ENCODE data around the gene UPK3A. TPM values are rescaled to one million over a fixed set of nuclear protein-coding genes. Genes with fewer than 3 reads are reported as not detected.

UPK3A gene
- total RNA-seq, 1 donor from 2014 or later, result not detected

DNA sequence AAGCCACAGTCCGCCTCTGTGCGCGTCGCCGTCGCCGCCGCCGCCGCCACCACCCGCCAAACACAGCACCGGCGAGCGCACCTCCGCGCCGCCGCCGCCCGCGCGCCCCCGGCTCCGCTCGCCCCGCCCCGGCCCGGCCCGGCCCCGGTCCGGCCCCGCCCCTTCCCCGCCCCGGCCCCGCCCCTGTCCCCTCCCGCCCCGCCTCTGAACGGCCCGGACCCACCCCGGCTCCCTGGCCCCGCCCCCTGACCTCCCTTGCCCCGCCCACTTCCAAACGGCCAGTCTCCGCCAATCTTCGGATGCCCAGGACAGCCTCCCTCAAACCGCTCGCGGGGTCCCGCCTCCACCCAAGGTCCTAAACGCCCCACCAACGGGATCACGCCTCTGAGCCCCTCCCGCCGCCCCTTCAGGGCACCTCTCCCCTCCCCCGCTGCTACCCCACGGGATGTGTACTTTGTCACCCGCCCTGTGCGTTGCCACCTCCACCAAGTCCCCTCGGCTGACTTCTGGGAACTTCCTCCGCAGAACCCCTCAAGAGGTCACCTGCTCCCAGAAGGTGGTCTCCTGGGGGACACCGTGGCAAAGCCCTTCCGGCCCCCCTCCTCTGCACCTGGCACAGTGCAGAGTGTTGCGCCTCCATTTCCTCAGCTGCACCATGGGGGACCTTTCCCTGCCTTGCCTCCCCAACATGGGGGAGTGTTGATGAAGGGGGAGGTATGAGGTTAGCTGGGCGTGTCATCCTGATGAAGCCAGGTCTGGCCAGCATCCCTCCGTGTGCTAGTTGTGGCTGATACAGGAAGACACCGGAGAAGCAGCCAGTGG, 43.7 kb upstream of the UPK3A start, which contains the start of gene KIAA0930:
TSS of gene KIAA0930 (minus strand) at position 85 of the 822 bp plus-strand sequence. CDS start 191 bp downstream, outside the sequence.
- TF ChIP-seq, protein P1, sequence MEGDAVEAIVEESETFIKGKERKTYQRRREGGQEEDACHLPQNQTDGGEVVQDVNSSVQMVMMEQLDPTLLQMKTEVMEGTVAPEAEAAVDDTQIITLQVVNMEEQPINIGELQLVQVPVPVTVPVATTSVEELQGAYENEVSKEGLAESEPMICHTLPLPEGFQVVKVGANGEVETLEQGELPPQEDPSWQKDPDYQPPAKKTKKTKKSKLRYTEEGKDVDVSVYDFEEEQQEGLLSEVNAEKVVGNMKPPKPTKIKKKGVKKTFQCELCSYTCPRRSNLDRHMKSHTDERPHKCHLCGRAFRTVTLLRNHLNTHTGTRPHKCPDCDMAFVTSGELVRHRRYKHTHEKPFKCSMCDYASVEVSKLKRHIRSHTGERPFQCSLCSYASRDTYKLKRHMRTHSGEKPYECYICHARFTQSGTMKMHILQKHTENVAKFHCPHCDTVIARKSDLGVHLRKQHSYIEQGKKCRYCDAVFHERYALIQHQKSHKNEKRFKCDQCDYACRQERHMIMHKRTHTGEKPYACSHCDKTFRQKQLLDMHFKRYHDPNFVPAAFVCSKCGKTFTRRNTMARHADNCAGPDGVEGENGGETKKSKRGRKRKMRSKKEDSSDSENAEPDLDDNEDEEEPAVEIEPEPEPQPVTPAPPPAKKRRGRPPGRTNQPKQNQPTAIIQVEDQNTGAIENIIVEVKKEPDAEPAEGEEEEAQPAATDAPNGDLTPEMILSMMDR (IDR thresholded peaks at IDR 0.05; ENCODE audit: unreplicated experiment), result no peak
- Mint-ChIP-seq H3K9me3 (ENCODE audit: unreplicated experiment) (no peaks in the 10 kb centered on the region), H3K27ac (ENCODE audit: unreplicated experiment) (no peak within 1 kb of the TSS), H3K4me3 (ENCODE audit: unreplicated experiment) (peak within 1 kb of the TSS; percentile 93), H3K4me1 (ENCODE audit: unreplicated experiment) (peaks cover 4% of the 10 kb centered on the region), H3K27me3 (ENCODE audit: unreplicated experiment) (peaks cover 2% of the 10 kb centered on the region), H3K36me3 (ENCODE audit: low read depth, unreplicated experiment) (no peaks in the 10 kb centered on the region)
- DNase-seq (ENCODE audit: low spot score), result peak; percentile 78

DNA sequence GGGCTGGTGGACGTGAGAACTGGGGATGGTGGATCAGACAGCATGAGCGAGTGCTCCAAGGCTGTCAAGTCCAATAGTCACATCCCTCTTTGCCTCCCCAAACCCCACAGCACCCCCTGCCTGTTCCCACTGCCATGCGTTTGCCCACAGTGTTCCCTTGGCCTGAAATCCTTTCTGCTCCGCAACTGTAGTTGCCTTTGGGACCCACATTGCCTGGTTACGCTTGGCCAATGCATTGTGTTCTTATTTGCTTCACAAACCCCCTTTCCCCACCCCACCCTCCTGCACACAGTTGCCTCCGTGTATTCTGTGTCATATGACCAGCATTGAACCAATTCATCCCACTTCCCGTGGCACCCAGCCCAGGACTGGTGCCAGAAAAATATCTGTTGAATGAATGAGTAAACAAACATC, 42.0 kb upstream of the UPK3A start:
- no peak overlapping the region for H3K4me3 Mint-ChIP-seq (ENCODE audit: unreplicated experiment)
- TF ChIP-seq, protein P1 (IDR thresholded peaks at IDR 0.05; ENCODE audit: unreplicated experiment), result no peak
- no peaks in the 10 kb centered on the region for H3K36me3 Mint-ChIP-seq (ENCODE audit: low read depth, unreplicated experiment)
- no peak overlapping the region for H3K27ac Mint-ChIP-seq (ENCODE audit: unreplicated experiment)
- no peak for DNase-seq (ENCODE audit: low spot score)
- no peaks in the 10 kb centered on the region for H3K9me3 Mint-ChIP-seq (ENCODE audit: unreplicated experiment)
- peaks cover 2% of the 10 kb centered on the region for H3K27me3 Mint-ChIP-seq (ENCODE audit: unreplicated experiment)
- H3K4me1 Mint-ChIP-seq (ENCODE audit: unreplicated experiment), result peaks cover 4% of the 10 kb centered on the region

DNA sequence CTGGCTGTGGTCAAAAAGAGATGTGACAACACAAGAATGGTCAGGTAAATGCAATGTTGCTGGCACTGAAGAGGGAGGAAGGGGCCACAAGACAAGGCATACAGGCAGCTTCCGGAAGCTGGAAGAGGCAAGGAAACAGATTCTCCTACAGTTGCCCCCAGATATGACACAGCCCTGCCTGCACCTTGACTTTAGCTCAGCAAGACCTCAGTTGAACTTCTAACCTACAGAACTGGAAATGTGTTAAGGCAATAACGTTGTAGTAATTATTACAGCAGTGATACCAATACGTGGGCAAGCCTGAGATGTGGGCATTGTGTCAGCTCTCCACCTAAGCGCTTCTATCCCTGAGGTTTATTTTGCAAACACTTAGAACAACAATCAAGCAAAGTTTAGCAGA, 39.8 kb upstream of the UPK3A start:
- DNase-seq (ENCODE audit: low spot score), result no peak
- no peak overlapping the region for H3K27ac Mint-ChIP-seq (ENCODE audit: unreplicated experiment)
- no peaks in the 10 kb centered on the region for H3K27me3 Mint-ChIP-seq (ENCODE audit: unreplicated experiment)
- no peaks in the 10 kb centered on the region for H3K9me3 Mint-ChIP-seq (ENCODE audit: unreplicated experiment)
- no peaks in the 10 kb centered on the region for H3K36me3 Mint-ChIP-seq (ENCODE audit: low read depth, unreplicated experiment)
- TF ChIP-seq, protein P1 (IDR thresholded peaks at IDR 0.05; ENCODE audit: unreplicated experiment), result no peak
- H3K4me3 Mint-ChIP-seq (ENCODE audit: unreplicated experiment), result no peak overlapping the region
- peaks cover 4% of the 10 kb centered on the region for H3K4me1 Mint-ChIP-seq (ENCODE audit: unreplicated experiment)

DNA sequence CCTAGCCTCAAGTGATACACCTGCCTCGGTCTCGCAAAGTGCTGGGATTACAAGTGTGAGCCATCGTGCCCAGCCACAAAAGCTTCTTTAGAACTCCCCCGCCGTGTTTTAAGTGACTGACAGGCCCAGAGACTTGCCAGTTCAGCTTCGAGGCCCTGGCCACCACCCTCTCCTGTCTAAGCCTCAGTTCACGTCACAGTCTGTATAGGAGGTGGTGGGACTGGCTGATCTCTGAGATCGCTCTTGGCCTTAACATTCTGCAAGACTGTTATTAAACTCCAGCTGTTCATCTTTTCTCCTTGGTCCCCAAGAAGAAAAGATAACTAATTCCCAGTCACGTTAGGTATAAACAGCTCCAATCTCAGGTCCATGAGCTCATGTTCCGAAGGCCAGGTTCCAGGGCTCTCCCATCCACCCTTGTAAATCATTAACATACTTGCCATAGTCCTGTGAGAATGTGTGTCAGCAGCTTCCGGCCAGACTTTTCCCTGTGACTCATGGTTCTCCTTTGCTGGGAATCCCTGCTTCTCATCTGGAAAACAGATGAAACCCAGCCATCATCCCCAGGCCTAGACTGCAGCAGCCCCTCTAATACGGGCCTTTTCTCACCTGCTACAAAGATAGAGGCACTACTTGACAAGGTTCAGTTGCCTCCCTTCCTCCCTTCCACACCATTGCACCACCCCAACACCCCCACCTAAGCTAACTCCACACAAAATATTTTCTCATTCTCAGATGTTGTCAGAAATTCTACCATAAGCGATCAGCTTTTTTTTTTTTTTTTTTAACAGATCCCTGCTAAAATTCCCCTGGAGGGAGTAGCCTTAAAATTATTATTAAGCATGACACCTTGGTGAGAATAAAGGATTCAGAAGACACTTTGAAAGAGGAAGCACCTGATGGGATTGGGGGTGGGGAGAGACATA, 38.4 kb upstream of the UPK3A start:
- no peak for DNase-seq (ENCODE audit: low spot score)
- Mint-ChIP-seq H3K4me3 (ENCODE audit: unreplicated experiment) (no peak overlapping the region), H3K9me3 (ENCODE audit: unreplicated experiment) (no peaks in the 10 kb centered on the region), H3K27ac (ENCODE audit: unreplicated experiment) (no peak overlapping the region), H3K4me1 (ENCODE audit: unreplicated experiment) (peaks cover 4% of the 10 kb centered on the region), H3K27me3 (ENCODE audit: unreplicated experiment) (no peaks in the 10 kb centered on the region), H3K36me3 (ENCODE audit: low read depth, unreplicated experiment) (no peaks in the 10 kb centered on the region)
- TF ChIP-seq, protein P1 (IDR thresholded peaks at IDR 0.05; ENCODE audit: unreplicated experiment), result no peak
